OCI-LY3 (cell line): Measurements from ENCODE around the gene PTCD2.

Source experiments
- CTCF ChIP-seq: fragments of 200-600, 300-600 bp; sonication (generic); IDR thresholded peaks from 2 replicates; pipeline ENCODE4 v1.5.1; 2014; ENCODE audit warnings: antibody characterized with exemption, low read length, low read depth
- EZH2phosphoT487 ChIP-seq: fragments of 200-600 bp; shearing (Covaris generic); IDR thresholded peaks from 2 replicates; pipeline ENCODE4 v1.6.1; 2018; ENCODE audit warnings: antibody characterized with exemption, mixed run types, low read depth

DNA sequence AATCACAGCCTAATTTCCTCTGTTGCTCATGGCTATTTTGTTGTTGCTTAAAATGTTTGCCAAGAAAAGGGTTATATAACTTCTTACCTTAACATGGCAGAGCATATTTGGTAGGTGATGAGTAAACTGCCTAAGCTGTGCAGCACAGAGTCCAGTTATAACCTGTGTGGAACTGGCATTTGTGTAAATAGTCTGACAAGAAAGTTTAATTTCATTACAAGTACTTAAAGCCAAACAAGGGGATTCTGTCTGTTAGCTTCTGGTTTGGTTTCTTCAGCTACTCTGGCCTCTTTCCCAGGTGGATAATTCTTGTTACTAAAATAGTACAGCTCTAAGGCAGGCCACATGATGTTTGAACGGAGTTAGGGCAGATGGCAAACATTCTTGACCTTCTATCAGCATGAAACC lies 72.2 kb downstream of the PTCD2 start:
- TF ChIP-seq CTCF (no peak), EZH2phosphoT487 (no peak)
